Ovary (tissue), 3 donors: ENCODE measurements around the gene COLGALT1.

Experiments
- EP300 ChIP-seq: sonication (generic); formaldehyde crosslinking; IDR thresholded peaks from one replicate; pipeline ENCODE4 v1.6.1; 2017; ENCODE audit warnings: antibody characterized with exemption
- POLR2A ChIP-seq: fragments of 450-650 bp; IDR thresholded peaks from one replicate; pipeline ENCODE4 v1.6.1; 2017; ENCODE audit warnings: antibody characterized with exemption, mild to moderate bottlenecking, moderate library complexity
- TF ChIP-seq, protein P1 (sequence below), 3 donors: fragments of 450-650 bp in 2 of 3; fragments of 200-600 bp in 1 of 3; IDR thresholded peaks; one replicate each; pipeline versions ENCODE4 v1.5.1 to v1.8.0; 2016 to 2022; ENCODE audit warnings: antibody characterized with exemption in 3 of 3, mild to moderate bottlenecking in 1 of 3
- donor health status: DM: no; HTN: no; CAD: no.

DNA sequence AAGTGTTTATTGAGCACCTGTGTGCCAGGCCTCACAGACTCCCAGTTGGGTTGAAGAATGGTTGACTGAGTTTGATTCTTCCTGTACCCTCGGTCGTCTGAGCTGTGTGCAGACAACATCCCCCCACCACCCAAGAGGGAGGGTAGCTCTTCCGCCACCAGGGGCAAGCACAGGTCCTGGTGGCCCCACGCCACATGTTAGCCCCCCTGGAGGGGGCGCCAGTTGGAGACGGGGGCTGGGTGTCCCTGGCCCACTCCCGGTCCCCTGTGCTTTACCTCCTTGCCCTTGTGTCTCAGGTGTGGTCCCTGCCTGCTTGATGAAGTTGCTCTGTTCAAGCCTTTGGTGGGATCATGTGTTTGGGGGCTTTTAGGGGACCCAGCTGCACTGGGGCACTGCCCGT lies 27.2 kb downstream of the COLGALT1 start:
- TF ChIP-seq, protein P1, sequence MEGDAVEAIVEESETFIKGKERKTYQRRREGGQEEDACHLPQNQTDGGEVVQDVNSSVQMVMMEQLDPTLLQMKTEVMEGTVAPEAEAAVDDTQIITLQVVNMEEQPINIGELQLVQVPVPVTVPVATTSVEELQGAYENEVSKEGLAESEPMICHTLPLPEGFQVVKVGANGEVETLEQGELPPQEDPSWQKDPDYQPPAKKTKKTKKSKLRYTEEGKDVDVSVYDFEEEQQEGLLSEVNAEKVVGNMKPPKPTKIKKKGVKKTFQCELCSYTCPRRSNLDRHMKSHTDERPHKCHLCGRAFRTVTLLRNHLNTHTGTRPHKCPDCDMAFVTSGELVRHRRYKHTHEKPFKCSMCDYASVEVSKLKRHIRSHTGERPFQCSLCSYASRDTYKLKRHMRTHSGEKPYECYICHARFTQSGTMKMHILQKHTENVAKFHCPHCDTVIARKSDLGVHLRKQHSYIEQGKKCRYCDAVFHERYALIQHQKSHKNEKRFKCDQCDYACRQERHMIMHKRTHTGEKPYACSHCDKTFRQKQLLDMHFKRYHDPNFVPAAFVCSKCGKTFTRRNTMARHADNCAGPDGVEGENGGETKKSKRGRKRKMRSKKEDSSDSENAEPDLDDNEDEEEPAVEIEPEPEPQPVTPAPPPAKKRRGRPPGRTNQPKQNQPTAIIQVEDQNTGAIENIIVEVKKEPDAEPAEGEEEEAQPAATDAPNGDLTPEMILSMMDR (IDR thresholded peaks at IDR 0.05) = no peak
- no peak for TF ChIP-seq EP300
- TF ChIP-seq POLR2A = no peak
